ENCODE measurements around the gene LCN10.

Gene LCN10

DNA sequence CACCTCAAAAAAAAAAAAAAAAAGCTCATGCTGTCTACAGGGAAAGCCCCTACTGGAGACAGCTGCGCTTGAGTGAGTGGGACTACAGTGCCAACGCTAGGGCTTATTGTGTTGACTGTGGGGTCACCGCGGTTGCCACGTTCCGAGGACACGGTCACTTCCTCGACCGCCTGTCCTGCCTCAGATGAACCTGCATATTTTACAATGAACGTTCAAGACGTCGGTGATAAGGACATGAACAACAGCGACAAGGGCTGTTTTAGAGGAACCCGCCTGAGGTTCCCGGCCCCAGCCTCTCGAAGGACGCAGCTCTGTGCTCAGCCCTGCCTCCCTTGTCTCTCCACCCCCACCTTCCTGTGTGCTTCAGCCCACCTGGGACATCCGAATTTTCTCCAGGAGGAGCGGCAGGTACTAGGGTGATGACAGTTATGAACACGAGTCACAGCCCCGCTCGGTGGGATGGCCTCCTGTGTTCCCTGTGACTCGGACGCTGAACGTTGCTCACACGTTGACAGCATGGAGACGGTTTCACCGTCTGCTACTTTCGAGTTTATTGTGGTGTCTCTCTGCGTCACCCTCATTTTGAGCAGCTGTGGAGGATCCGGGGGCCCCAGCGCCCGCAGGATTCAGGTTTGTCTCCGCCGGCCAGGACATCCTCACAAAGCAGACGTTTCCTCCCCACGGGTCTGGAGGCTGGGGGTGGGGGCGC, 41.6 kb downstream of the LCN10 start:
- no peaks in the 10 kb centered on the region for H3K9me3 ChIP-seq (ENCODE audit: insufficient read depth, low read depth, low read length)
- peaks cover 10% of the 10 kb centered on the region for H3K27me3 ChIP-seq (ENCODE audit: insufficient read depth, low read length)
- H3K27ac ChIP-seq (ENCODE audit: low read length), result no peak overlapping the region
- no peak overlapping the region for H3K4me3 ChIP-seq (ENCODE audit: low read length)
- no peaks in the 10 kb centered on the region for H3K36me3 ChIP-seq (ENCODE audit: insufficient read depth, low read depth, low read length)
- H3K9ac ChIP-seq (ENCODE audit: low read depth, low read length), result no peak overlapping the region
- no peaks in the 10 kb centered on the region for H3K4me1 ChIP-seq (ENCODE audit: insufficient read depth, low read length)

DNA sequence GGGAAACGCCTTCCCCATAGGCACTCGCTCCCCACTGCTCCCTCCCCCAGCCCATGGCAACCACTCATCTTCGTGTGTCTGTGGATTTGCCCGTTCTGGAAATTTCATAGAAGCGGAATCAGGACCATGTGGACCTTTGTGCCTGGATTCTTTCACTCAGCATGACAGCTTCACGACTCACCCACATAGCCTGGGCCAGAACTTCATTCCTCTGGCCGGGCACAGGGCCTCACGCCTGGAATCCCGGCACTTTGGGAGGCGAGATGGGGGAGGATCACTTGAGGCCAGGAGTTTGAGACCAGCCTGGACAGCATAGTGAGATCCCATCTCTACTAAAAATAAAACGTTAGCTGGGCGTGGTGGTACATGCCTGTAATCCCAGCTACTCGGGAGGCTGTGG, 42.4 kb downstream of the LCN10 start:
- Histone ChIP-seq H3K27me3 (ENCODE audit: insufficient read depth, low read length) (peaks cover 10% of the 10 kb centered on the region), H3K4me3 (ENCODE audit: low read length) (no peak overlapping the region), H3K27ac (ENCODE audit: low read length) (no peak overlapping the region), H3K9me3 (ENCODE audit: insufficient read depth, low read depth, low read length) (no peaks in the 10 kb centered on the region), H3K36me3 (ENCODE audit: insufficient read depth, low read depth, low read length) (no peaks in the 10 kb centered on the region), H3K9ac (ENCODE audit: low read depth, low read length) (no peak overlapping the region), H3K4me1 (ENCODE audit: insufficient read depth, low read length) (no peaks in the 10 kb centered on the region)

DNA sequence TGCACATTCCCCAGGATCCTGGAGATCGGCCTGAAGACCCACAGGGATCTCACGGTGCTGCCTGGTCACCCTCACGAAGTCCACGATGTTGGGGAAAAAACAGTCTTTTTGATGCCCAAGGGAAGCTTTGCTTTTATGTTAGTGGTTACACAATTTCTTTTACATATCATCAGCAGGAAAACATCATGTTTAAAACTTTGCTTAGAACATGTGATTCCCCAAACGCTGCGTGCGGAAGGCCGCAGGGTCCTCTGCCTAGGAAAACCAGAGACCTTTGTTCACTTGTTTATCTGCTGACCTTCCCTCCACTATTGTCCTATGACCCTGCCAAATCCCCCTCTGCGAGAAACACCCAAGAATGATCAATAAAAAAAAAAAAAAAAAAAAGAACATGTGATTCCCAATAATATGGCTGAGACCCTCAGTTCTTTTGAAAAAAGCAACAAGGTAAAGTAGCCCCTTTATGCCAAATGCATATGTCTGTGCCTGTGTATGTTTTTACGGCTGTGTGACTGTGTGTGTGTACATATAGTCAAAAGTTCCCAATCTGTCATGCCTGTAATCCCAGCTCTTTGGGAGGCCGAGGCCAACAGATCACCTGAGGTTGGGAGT, 44.0 kb downstream of the LCN10 start:
- Histone ChIP-seq H3K27ac (ENCODE audit: low read length) (no peak overlapping the region), H3K36me3 (ENCODE audit: insufficient read depth, low read depth, low read length) (no peaks in the 10 kb centered on the region), H3K27me3 (ENCODE audit: insufficient read depth, low read length) (peaks cover 10% of the 10 kb centered on the region), H3K4me3 (ENCODE audit: low read length) (no peak overlapping the region), H3K9ac (ENCODE audit: low read depth, low read length) (no peak overlapping the region), H3K4me1 (ENCODE audit: insufficient read depth, low read length) (no peaks in the 10 kb centered on the region), H3K9me3 (ENCODE audit: insufficient read depth, low read depth, low read length) (no peaks in the 10 kb centered on the region)

DNA sequence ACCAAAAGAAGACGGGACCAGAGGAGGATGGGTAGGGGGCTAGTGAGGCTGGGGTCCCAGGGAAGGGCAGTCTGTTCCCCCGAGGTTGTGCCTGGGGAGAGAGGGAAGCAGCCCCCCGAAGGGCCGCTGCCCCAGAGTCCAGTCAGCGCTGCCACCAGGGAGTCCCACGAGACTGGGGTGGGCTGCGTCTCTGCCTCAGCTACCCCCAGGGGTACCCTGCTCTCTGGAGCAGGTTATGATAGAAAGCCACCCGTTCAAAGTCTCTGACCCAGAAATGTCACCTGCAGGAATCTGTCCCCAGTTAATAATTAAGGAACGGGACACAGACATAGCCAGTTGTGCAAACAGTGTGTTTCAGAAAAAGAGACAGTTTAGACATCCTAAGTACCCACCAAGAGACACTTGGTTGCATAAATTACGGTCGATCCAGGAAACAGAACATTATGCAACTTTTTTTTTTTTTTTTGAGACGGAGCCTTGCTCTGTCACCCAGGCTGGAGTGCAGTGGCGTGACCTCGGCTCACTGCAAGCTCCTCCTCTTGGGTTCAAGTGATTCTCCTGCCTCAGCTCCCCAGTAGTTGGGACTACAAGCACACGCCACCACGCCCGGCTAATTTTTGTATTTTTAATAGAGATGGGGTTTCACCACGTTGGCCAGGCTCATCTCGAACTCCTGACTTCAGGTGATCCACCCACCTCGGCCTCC, 44.8 kb downstream of the LCN10 start:
- no peaks in the 10 kb centered on the region for H3K4me1 ChIP-seq (ENCODE audit: insufficient read depth, low read length)
- H3K4me3 ChIP-seq (ENCODE audit: low read length), result no peak overlapping the region
- H3K36me3 ChIP-seq (ENCODE audit: insufficient read depth, low read depth, low read length), result no peaks in the 10 kb centered on the region
- no peak overlapping the region for H3K9ac ChIP-seq (ENCODE audit: low read depth, low read length)
- H3K27ac ChIP-seq (ENCODE audit: low read length), result no peak overlapping the region
- H3K9me3 ChIP-seq (ENCODE audit: insufficient read depth, low read depth, low read length), result no peaks in the 10 kb centered on the region
- peaks cover 10% of the 10 kb centered on the region for H3K27me3 ChIP-seq (ENCODE audit: insufficient read depth, low read length)

DNA sequence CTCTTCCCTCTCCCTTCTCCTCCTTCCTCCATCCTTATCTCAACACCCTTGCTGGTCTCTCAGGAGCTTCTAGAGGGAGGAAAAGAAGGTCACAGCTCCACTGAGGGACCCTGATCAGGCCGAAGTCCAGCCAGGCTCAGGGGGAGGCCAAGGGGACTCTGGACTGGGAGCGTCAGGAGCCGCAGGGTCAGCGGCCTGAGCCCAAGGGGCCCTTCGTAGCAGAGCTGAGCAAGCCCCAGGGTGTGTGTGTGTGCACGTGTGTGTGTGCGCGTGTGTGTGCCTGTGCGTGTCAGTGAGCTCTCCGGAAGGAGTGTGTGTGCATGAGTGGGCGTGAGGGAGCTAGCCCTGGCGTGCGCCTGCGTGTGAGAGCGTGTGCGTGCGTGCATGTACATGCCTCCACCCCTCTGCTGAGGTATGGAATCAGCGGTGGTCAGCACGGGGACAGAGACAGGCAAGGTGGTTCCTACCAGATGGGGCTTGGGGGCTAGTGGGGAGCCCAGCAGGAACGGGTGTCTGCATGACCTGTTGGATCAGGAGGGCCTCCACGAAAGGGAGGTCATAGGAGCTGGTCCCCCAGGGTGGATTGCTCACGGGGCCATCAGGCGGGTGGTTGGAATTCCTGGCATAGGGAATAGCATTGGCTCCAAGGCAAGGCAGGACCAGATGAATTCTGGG, 45.5 kb downstream of the LCN10 start:
- no peaks in the 10 kb centered on the region for H3K9me3 ChIP-seq (ENCODE audit: insufficient read depth, low read depth, low read length)
- no peak overlapping the region for H3K4me3 ChIP-seq (ENCODE audit: low read length)
- H3K36me3 ChIP-seq (ENCODE audit: insufficient read depth, low read depth, low read length), result no peaks in the 10 kb centered on the region
- H3K27me3 ChIP-seq (ENCODE audit: insufficient read depth, low read length), result peaks cover 10% of the 10 kb centered on the region
- no peak overlapping the region for H3K27ac ChIP-seq (ENCODE audit: low read length)
- no peak overlapping the region for H3K9ac ChIP-seq (ENCODE audit: low read depth, low read length)
- no peaks in the 10 kb centered on the region for H3K4me1 ChIP-seq (ENCODE audit: insufficient read depth, low read length)

DNA sequence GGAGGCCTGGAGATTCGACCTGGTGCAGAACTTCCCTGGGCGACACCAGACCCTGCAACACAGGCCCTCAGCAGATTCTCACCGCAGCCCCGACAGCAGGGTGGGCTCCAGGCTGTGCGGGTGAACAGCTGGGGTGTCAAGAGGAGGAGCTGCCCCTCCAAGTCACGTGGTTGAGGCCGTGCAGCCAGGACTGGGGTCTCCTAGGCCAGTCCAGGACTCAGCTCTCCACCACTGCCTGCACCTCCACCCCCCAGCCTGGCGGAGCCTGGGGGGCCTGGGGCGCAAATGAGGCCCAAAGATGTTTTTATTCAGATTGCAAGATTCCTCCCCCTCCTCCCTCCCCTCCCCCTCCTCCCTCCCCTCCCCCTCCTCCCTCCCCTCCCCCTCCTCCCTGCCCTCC, 46.2 kb downstream of the LCN10 start:
- H3K27ac ChIP-seq (ENCODE audit: low read length), result no peak overlapping the region

DNA sequence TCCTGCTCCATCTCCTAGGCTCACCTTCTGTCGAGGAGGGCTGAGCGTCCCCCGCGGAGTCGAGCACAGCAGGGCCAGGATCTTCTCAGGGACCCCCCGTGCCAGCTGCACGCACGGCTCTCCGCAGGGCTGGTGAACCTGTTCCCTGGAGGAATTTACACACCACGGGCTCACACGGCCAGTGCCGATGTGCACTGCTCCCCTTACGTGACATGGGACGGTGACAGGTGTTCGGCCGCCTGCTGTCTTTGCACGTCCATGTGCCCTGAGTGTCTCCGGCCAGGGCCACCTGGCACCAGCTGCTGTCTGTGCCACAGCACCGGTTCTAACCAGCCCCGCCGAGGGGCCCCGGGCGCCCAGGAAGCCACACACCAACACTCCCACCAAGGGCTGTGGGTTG, 46.8 kb downstream of the LCN10 start:
- Histone ChIP-seq H3K27ac (ENCODE audit: low read length) (no peak overlapping the region), H3K27me3 (ENCODE audit: insufficient read depth, low read length) (peaks cover 2% of the 10 kb centered on the region; the same call in 1 of the 2 replicates), H3K4me3 (ENCODE audit: low read length) (no peak overlapping the region), H3K9ac (ENCODE audit: low read depth, low read length) (no peak overlapping the region), H3K36me3 (ENCODE audit: insufficient read depth, low read depth, low read length) (no peaks in the 10 kb centered on the region), H3K9me3 (ENCODE audit: insufficient read depth, low read depth, low read length) (no peaks in the 10 kb centered on the region), H3K4me1 (ENCODE audit: insufficient read depth, low read length) (peaks cover 5% of the 10 kb centered on the region; the same call in 1 of the 2 replicates)

More for the DNA sequence above, 46.2 kb downstream of the LCN10 start:
- no peak overlapping the region for H3K9ac ChIP-seq (ENCODE audit: low read depth, low read length)
- H3K36me3 ChIP-seq (ENCODE audit: insufficient read depth, low read depth, low read length), result no peaks in the 10 kb centered on the region
- peaks cover 2% of the 10 kb centered on the region; the same call in 1 of the 2 replicates for H3K4me1 ChIP-seq (ENCODE audit: insufficient read depth, low read length)
- no peaks in the 10 kb centered on the region for H3K9me3 ChIP-seq (ENCODE audit: insufficient read depth, low read depth, low read length)
- H3K27me3 ChIP-seq (ENCODE audit: insufficient read depth, low read length), result peaks cover 7% of the 10 kb centered on the region
- no peak overlapping the region for H3K4me3 ChIP-seq (ENCODE audit: low read length)

DNA sequence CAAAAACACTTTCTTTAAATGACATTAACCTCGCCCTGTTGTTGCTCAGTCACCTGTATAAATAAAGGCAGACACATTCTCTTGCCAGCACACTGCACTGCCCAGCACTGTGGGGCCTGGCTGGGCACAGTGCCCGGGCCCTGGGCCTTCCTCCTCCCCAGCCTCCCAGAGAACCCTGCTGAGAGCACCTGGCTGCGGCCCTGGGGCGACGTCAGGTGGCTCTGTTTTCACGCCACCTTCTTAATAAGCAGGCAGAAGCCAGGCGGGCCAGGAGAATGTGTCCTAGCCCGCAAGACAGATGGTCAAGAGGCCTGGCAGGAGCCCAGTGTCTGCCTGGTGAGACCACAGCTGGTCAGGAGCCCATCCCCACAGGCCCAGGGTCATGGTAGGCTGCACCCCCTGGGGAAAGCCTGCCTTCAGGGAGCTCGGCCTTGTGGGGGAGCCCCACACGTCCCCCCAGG, 47.3 kb downstream of the LCN10 start:
- H3K27me3 ChIP-seq (ENCODE audit: insufficient read depth, low read length), result no peaks in the 10 kb centered on the region
- H3K4me1 ChIP-seq (ENCODE audit: insufficient read depth, low read length), result peaks cover 5% of the 10 kb centered on the region; the same call in 1 of the 2 replicates
- no peaks in the 10 kb centered on the region for H3K9me3 ChIP-seq (ENCODE audit: insufficient read depth, low read depth, low read length)
- H3K9ac ChIP-seq (ENCODE audit: low read depth, low read length), result no peak overlapping the region
- H3K36me3 ChIP-seq (ENCODE audit: insufficient read depth, low read depth, low read length), result no peaks in the 10 kb centered on the region
- H3K4me3 ChIP-seq (ENCODE audit: low read length), result no peak overlapping the region
- no peak overlapping the region for H3K27ac ChIP-seq (ENCODE audit: low read length)

DNA sequence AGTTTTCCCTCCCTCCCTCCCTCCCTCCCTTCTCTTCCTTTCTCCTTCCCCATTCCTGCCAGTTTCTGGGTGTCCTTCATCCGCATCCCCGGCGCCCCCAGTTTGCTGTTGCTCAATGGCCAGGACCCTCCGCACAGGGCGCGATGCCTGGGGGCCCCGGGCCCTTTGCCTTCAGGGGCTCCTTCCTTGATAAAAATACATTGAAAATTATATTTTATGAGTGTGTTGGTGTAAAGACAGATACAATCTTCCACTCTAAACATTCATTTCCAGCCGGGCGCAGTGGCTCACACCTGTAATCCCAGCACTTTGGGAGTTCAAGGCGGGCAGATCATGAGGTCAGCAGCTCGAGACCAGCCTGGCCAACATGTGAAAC, 47.9 kb downstream of the LCN10 start:
- no peaks in the 10 kb centered on the region for H3K36me3 ChIP-seq (ENCODE audit: insufficient read depth, low read depth, low read length)
- no peak overlapping the region for H3K9ac ChIP-seq (ENCODE audit: low read depth, low read length)
- no peaks in the 10 kb centered on the region for H3K9me3 ChIP-seq (ENCODE audit: insufficient read depth, low read depth, low read length)
- no peaks in the 10 kb centered on the region for H3K27me3 ChIP-seq (ENCODE audit: insufficient read depth, low read length)
- peaks cover 5% of the 10 kb centered on the region; the same call in 1 of the 2 replicates for H3K4me1 ChIP-seq (ENCODE audit: insufficient read depth, low read length)
- no peak overlapping the region for H3K27ac ChIP-seq (ENCODE audit: low read length)
- H3K4me3 ChIP-seq (ENCODE audit: low read length), result no peak overlapping the region

DNA sequence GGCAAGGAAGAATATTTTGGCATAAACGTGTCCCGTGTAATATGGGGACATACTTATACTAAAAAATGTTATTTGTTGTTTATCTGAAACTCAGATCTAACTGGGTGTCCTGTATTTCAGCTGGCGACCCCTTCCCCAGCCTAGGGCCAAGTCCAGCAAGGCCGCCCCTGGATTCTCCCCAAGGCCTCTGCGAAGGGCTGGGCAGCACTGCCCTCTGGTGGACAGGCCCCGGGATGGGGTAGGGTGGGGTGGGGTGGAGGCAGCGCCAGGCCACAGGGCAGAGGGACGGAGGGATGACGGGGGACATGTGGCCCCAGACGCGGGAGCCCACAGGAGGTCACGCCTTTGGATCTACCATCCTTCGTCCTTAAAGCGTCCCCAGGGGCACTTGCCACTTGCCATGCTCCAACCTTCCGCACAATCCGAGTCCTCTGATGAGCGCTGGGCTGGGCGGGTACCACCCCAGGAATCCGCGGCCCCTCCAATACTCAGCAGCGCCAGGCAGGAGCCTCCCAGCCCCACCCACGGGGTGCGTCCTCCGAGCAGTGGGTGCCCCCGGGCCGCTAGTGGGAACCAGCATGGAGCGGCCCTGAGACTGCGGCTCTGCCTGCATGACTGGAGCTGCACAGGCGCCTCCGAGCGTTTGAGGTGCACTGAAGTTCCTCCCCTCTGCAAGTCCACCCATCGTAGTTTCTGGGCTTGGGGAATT, 48.4 kb downstream of the LCN10 start:
- Histone ChIP-seq H3K9me3 (ENCODE audit: insufficient read depth, low read depth, low read length) (no peaks in the 10 kb centered on the region), H3K27me3 (ENCODE audit: insufficient read depth, low read length) (peaks cover under 1% of the 10 kb centered on the region; the same call in 1 of the 2 replicates), H3K4me3 (ENCODE audit: low read length) (no peak overlapping the region; the same call in 1 of the 2 replicates), H3K27ac (ENCODE audit: low read length) (no peak overlapping the region), H3K4me1 (ENCODE audit: insufficient read depth, low read length) (peaks cover 5% of the 10 kb centered on the region; the same call in 1 of the 2 replicates), H3K9ac (ENCODE audit: low read depth, low read length) (no peak overlapping the region), H3K36me3 (ENCODE audit: insufficient read depth, low read depth, low read length) (no peaks in the 10 kb centered on the region)

All from iPS-20b (cell line).